Hepatocyte (in vitro differentiated cells): ENCODE data around the gene NPVF. TPM values are rescaled to one million over a fixed set of nuclear protein-coding genes. Genes with fewer than 3 reads are reported as not detected.

Experiments used
- DNase-seq: peaks from one replicate; pipeline ENCODE4 v3.0.0-alpha.2; 2016; ENCODE audit warnings: low spot score
- H2AFZ ChIP-seq: fragments of 200-600 bp; sonication (generic); 2 replicates; pipeline ENCODE4 v1.6.0; 2016; ENCODE audit warnings: antibody characterized with exemption, mild to moderate bottlenecking
- H3K27ac ChIP-seq: fragments of 200-600 bp; sonication (generic); 2 replicates; pipeline ENCODE4 v1.5.1; 2016; ENCODE audit warnings: mild to moderate bottlenecking
- H3K27me3 ChIP-seq: fragments of 200-600 bp; sonication (generic); 2 replicates; pipeline ENCODE4 v1.6.1; 2016
- H3K36me3 ChIP-seq: fragments of 200-600 bp; sonication (generic); replicated peaks from 2 replicates; pipeline ENCODE4 v1.5.1; 2016; ENCODE audit warnings: low read depth; ENCODE audit not compliant: insufficient read depth
- H3K4me1 ChIP-seq: fragments of 200-600 bp; sonication (generic); 2 replicates; pipeline ENCODE4 v1.5.1; 2016; ENCODE audit warnings: mild to moderate bottlenecking, moderate library complexity; ENCODE audit not compliant: insufficient read depth
- H3K4me2 ChIP-seq: fragments of 200-600 bp; sonication (generic); 2 replicates; pipeline ENCODE4 v1.6.0; 2016
- H3K4me3 ChIP-seq: fragments of 200-600 bp; sonication (generic); 2 replicates; pipeline ENCODE4 v1.5.1; 2016; ENCODE audit warnings: mild to moderate bottlenecking
- H3K79me2 ChIP-seq: fragments of 200-600 bp; sonication (generic); 2 replicates; pipeline ENCODE4 v1.6.0; 2017; ENCODE audit warnings: mild to moderate bottlenecking
- H3K9me2 ChIP-seq: fragments of 200-600 bp; sonication (generic); replicated peaks from 2 replicates; pipeline ENCODE4 v1.6.0; 2017; ENCODE audit warnings: mild to moderate bottlenecking; ENCODE audit not compliant: insufficient read depth
- H3K9me3 ChIP-seq: fragments of 200-600 bp; sonication (generic); 2 replicates; pipeline ENCODE4 v1.5.1; 2016; ENCODE audit warnings: low read depth, mild to moderate bottlenecking
- H4K20me1 ChIP-seq: fragments of 200-600 bp; sonication (generic); 2 replicates; pipeline ENCODE4 v1.6.0; 2016; ENCODE audit warnings: mild to moderate bottlenecking; ENCODE audit not compliant: insufficient read depth, poor library complexity, severe bottlenecking
- EZH2 ChIP-seq: fragments of 200-600 bp; sonication (generic); IDR thresholded peaks from 2 replicates; pipeline ENCODE4 v1.6.1; 2016; ENCODE audit warnings: antibody characterized with exemption, mild to moderate bottlenecking, borderline replicate concordance
- EZH2phosphoT487 ChIP-seq: fragments of 200-600 bp; sonication (generic); IDR thresholded peaks from one replicate; pipeline ENCODE4 v1.6.1; 2018; ENCODE audit warnings: antibody characterized with exemption, mild to moderate bottlenecking, low read depth, moderate library complexity; ENCODE audit not compliant: unreplicated experiment, severe bottlenecking
- WGBS: methylation state at CpG from one replicate; pipeline ENCODE4 v1.1.6; 2016; ENCODE audit warnings: low lambda C conversion rate; ENCODE audit errors: missing lambda C conversion rate; 5-methylcytosine and 5-hydroxymethylcytosine counted together
- polyA plus RNA-seq: library from polyadenylated mRNA; unstranded; fragments of >200 nt; fragmentation: Nextera tagmentation; extraction: Ambion mirVana; gene quantifications from 2 replicates; pipeline ENCODE4 v1.2.1, GENCODE V29; 2016
- total RNA-seq: library from RNA; depleted of rRNA; stranded (reverse); fragments of >200 nt; gene quantifications from 2 replicates; pipeline ENCODE4 v1.2.3, GENCODE V29; 2014
- TF ChIP-seq, protein P1 (sequence below): fragments of 200-600 bp; sonication (generic); IDR thresholded peaks from 2 replicates; pipeline ENCODE4 v1.5.1; 2016; ENCODE audit warnings: antibody characterized with exemption, mild to moderate bottlenecking; ENCODE audit not compliant: poor library complexity

Gene NPVF
- total and polyA plus RNA-seq, 2 experiments from 2014 or later, result not detected

DNA sequence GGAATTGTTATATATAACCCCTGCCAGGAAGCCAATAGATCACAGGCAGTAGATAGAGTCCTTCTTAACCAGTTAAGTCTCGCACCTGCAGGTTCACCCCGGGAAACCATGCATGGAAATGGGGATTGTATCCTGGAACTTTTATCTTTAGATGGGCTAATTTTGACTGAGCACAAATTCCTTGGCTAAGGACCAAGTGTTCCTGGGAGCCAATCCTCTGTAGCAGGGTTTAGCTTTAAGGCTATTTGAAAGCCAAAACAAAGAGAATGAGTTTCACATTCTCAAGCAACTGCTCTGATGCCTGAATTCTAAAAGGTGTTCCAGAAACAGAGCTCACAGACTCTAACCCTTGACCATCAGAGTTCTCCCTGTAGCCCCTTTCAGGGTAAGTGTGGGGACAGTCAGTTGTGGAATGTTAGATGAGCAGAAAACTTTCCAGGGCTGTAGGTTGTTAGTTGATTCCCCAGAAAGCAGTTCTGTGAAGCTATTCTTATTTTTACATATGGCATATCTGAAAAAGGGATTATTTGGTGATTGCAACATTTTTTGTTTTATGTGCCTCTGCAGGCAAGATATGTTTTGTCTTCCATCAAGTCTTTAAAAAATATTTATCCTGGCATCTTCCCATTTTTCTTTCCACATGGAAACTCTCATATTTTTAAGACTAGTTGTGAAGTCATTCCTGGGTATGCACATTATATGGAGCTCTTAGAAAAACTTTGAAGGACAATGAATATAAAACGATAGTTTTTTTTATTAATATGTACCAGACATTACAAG, 16.2 kb upstream of the NPVF start:
- Histone ChIP-seq H2AFZ (no peak overlapping the region), H3K27ac (no peak overlapping the region), H3K36me3 (no peaks in the 10 kb centered on the region), H3K4me3 (no peak overlapping the region), H3K4me2 (no peak overlapping the region), H3K79me2 (no peaks in the 10 kb centered on the region), H3K4me1 (no peaks in the 10 kb centered on the region), H3K9me2 (no peaks in the 10 kb centered on the region), H3K27me3 (no peaks in the 10 kb centered on the region), H4K20me1 (no peaks in the 10 kb centered on the region), H3K9me3 (no peaks in the 10 kb centered on the region)
- TF ChIP-seq EZH2 (no peak), EZH2phosphoT487 (no peak)
- TF ChIP-seq, protein P1, sequence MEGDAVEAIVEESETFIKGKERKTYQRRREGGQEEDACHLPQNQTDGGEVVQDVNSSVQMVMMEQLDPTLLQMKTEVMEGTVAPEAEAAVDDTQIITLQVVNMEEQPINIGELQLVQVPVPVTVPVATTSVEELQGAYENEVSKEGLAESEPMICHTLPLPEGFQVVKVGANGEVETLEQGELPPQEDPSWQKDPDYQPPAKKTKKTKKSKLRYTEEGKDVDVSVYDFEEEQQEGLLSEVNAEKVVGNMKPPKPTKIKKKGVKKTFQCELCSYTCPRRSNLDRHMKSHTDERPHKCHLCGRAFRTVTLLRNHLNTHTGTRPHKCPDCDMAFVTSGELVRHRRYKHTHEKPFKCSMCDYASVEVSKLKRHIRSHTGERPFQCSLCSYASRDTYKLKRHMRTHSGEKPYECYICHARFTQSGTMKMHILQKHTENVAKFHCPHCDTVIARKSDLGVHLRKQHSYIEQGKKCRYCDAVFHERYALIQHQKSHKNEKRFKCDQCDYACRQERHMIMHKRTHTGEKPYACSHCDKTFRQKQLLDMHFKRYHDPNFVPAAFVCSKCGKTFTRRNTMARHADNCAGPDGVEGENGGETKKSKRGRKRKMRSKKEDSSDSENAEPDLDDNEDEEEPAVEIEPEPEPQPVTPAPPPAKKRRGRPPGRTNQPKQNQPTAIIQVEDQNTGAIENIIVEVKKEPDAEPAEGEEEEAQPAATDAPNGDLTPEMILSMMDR, result no peak
- no peak for DNase-seq
- WGBS, result 62% methylated on average over 3 of the region's 3 CpGs

- Histone ChIP-seq H3K9me2 (no peaks in the 10 kb centered on the region), H2AFZ (no peak overlapping the region), H3K36me3 (no peaks in the 10 kb centered on the region), H3K79me2 (no peaks in the 10 kb centered on the region), H4K20me1 (no peaks in the 10 kb centered on the region), H3K4me1 (no peaks in the 10 kb centered on the region), H3K27ac (no peak overlapping the region), H3K9me3 (no peaks in the 10 kb centered on the region), H3K4me2 (no peak overlapping the region), H3K27me3 (no peaks in the 10 kb centered on the region), H3K4me3 (no peak overlapping the region)
- 91% methylated on average over 1 of the region's 1 CpG for WGBS
- TF ChIP-seq, protein P1, result no peak
- no peak for TF ChIP-seq EZH2
- TF ChIP-seq EZH2phosphoT487, result no peak
- DNase-seq, result no peak
Measured at GRCh38 chr7:25242678-25243077, 14.4 kb upstream of the NPVF start.

DNA sequence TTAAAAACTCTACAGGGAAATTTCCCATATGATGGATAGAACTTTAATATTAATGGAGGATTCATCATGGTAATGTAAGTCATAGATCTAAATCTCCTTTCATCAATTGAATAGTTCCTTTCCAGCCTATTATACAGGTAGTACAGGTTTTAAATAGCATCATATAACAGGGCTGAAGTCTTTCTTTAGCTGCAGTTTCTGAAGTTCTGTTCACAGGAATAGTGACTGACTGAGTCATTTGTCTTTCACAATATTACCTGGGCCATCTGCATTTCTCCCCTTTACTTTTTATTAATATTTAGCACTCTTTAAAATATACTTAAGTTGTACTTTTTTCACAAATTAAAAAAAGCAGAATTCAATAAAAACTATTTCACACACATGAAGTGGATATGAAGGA, 12.6 kb upstream of the NPVF start:
- H3K9me3 ChIP-seq, result no peaks in the 10 kb centered on the region
- no peak overlapping the region for H2AFZ ChIP-seq
- no peaks in the 10 kb centered on the region for H3K4me1 ChIP-seq
- H3K79me2 ChIP-seq, result no peaks in the 10 kb centered on the region
- TF ChIP-seq EZH2, result no peak
- TF ChIP-seq EZH2phosphoT487, result no peak
- no peaks in the 10 kb centered on the region for H3K27me3 ChIP-seq
- H3K27ac ChIP-seq, result no peak overlapping the region
- no peaks in the 10 kb centered on the region for H3K9me2 ChIP-seq
- DNase-seq, result no peak
- H4K20me1 ChIP-seq, result no peaks in the 10 kb centered on the region
- no peaks in the 10 kb centered on the region for H3K36me3 ChIP-seq
- no peak overlapping the region for H3K4me2 ChIP-seq
- no peak overlapping the region for H3K4me3 ChIP-seq

GRCh38 chr7:25240340-25240739, 12.1 kb upstream of the NPVF start:
- 65% methylated on average over 10 of the region's 10 CpGs for WGBS
- Histone ChIP-seq H3K4me1 (no peaks in the 10 kb centered on the region), H3K79me2 (no peaks in the 10 kb centered on the region), H3K36me3 (no peaks in the 10 kb centered on the region), H3K27me3 (no peaks in the 10 kb centered on the region), H3K4me2 (peak overlapping the region; percentile 22), H3K9me3 (no peaks in the 10 kb centered on the region), H2AFZ (no peak overlapping the region), H3K27ac (no peak overlapping the region), H3K9me2 (no peaks in the 10 kb centered on the region), H4K20me1 (no peaks in the 10 kb centered on the region), H3K4me3 (no peak overlapping the region)
- TF ChIP-seq EZH2, result no peak
- TF ChIP-seq, protein P1, result no peak
- TF ChIP-seq EZH2phosphoT487, result no peak
- DNase-seq, result no peak
